Measurements from ENCODE around the gene PRPF6.
"Not testable (repeated sequence)": the region's sequence is repeated elsewhere in the genome, so short reads cannot be mapped to it uniquely, and the experiment has no call there.

PRPF6 gene

GRCh38 chr20:63962426-63963347 is 18.2 kb upstream of the PRPF6 start:
- no peak for DNase-seq

- DNase-seq: no peak
These were observed 17.6 kb upstream of the PRPF6 start for GRCh38 chr20:63963348-63963741.

- DNase-seq: no peak
These were observed 17.1 kb upstream of the PRPF6 start for GRCh38 chr20:63963784-63964301.

GRCh38 chr20:63964412-63964811 is 16.5 kb upstream of the PRPF6 start:
- no peak for DNase-seq

- DNase-seq: no peak
These were observed 14.6 kb upstream of the PRPF6 start for GRCh38 chr20:63966172-63966943.

- DNase-seq: no peak
These were observed 14.0 kb upstream of the PRPF6 start for GRCh38 chr20:63966944-63967322.

GRCh38 chr20:63967330-63968135 is 13.4 kb upstream of the PRPF6 start:
- DNase-seq: no peak

- no peak for DNase-seq
These were observed 12.6 kb upstream of the PRPF6 start for GRCh38 chr20:63968136-63968927.

- no peak for DNase-seq
These were observed 11.8 kb upstream of the PRPF6 start for GRCh38 chr20:63968928-63969760.

- DNase-seq: peak in 1 of 2 experiments; percentile 86
These were observed 10.9 kb upstream of the PRPF6 start, which contains the start of gene ZNF512B for GRCh38 chr20:63969838-63970713. ZNF512B (minus strand) TSS chr20:63969930; CDS start chr20:63967950, 1,980 bp downstream.

- DNase-seq: no peak
These were observed 10.1 kb upstream of the PRPF6 start for GRCh38 chr20:63970714-63971431.

- DNase-seq: not testable (repeated sequence)
These were observed 9.0 kb upstream of the PRPF6 start for GRCh38 chr20:63971960-63972311.

- DNase-seq: no peak
These were observed 8.4 kb upstream of the PRPF6 start for GRCh38 chr20:63972312-63973159.

GRCh38 chr20:63973160-63973479 is 7.8 kb upstream of the PRPF6 start:
- no peak for DNase-seq

- peak; percentile 75 to 77 for DNase-seq
These were observed 7.1 kb upstream of the PRPF6 start for GRCh38 chr20:63973636-63974401.

GRCh38 chr20:63974402-63975200 is 6.3 kb upstream of the PRPF6 start:
- no peak for DNase-seq

- not testable (repeated sequence) for DNase-seq
These were observed 4.4 kb upstream of the PRPF6 start for GRCh38 chr20:63976511-63976910.
